COLO668 (cell line): ENCODE data around the gene C9orf50.
"Not testable (repeated sequence)": the region's sequence is repeated elsewhere in the genome, so short reads cannot be mapped to it uniquely, and the experiment has no call there.

ENCODE experiments used
- DNase-seq: peaks from one replicate; lab custom pipeline; 2025; ENCODE audit not compliant: unreplicated experiment; lab: John Stamatoyannopoulos, UW

Gene C9orf50

GRCh38 chr9:129648092-129648763 lies 27.3 kb upstream of the C9orf50 start:
- no peak for DNase-seq

- DNase-seq, result no peak
These were observed 26.7 kb upstream of the C9orf50 start for GRCh38 chr9:129647635-129648034.

DNA sequence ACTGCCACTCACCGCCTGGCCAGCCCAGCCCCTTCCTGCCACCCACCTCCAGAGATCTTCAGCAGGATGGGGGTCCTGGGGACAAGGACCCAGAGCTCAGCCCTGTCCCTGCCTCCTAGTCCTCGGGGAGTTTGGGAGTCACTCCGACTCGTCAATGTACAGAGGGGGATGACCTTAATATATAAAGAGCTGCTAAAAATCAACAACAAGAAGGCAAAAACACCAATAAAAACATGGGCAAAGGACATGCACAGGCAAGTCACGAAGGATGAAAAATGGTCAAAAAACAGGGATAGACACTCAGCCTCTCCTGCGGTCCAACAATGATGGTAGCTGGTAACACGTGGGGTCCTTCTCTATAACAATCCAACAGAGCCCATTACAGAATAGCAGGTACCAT lies 25.8 kb upstream of the C9orf50 start:
- DNase-seq, result no peak

- DNase-seq, result no peak
These were observed 25.4 kb upstream of the C9orf50 start for GRCh38 chr9:129646252-129646651.

DNA sequence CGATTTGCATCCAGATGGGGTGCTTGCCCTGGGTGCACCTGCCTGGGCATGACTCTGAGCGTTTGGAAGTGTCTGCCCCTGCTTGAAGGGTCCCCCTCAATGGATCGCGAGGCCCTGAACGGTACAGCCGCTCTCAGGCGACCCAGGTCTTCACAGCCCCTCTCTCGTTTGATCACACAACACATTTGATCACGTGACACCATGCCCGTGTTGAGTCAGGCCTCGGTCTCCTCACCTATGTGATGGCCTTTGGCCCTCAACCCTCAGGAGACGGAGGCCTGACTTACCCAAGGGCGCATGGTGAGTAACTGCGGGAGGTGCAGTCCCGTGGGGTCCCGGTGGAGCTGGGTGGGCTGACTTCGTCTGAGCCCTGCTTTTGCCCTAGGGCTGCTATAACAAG lies 24.0 kb upstream of the C9orf50 start:
- no peak for DNase-seq

GRCh38 chr9:129644365-129644764 lies 23.5 kb upstream of the C9orf50 start:
- no peak for DNase-seq

DNA sequence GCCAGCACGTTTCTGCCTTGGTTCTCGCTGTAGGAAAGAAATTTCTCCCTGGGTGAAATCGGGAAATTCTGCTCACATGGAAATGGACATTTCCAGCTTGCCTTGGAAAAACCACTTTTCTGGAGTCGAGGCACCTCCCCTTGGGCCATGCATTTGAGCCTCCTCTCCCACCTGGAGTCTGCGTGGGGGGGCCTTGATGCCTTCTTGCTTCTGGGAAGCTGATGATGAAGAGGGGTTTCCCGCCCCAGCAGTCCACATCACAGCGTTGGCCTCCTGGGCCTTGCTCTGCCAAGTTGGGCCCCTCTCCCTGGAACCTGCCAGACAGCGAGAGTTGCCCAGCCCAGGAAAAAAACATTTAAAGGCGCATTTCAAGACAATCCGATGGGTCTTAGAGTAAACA lies 22.8 kb upstream of the C9orf50 start:
- no peak for DNase-seq

DNA sequence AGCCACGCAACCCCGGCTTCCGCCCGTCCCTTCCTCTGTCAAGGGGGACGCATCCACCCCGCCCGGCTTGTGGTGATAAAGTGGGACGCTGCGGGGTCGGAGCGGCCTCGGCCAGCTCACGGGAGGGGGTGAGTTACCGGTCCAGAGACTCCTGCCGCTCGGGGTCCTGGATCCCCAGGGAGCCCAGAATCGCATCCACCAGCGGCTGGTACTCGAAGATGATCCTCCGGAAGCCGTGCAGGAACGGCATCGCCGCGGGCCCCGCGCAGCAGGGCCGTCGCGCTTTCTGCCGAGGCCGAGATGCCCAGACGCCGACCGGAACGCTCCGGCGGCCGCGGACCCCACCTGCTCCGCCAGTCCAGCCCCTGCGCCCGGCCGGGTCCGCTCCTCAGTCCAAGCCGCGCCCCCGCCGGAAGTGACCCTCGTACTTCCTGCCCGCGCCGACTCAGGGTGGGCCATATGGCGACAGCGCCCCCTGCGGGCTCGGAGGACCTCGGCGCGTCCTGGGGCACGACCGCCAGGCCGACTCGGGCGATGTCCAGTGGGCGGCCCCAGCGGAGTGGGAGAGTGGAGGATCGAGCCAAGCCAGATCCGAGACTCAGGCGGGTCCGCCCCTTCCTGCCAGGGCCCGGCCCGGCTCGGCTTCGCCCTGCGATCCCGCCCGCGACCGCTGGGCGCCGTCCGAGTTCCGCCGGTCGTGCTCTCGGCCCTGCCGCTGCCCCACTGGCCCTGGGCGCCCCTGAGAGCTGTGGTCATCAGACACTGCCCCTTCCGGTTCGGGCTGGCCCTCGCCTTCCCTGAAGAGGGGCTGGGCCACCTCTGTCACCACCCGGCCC lies 21.1 kb upstream of the C9orf50 start, which contains the start of gene ASB6:
ASB6 (minus strand) TSS at position 402 of the 836 bp plus-strand sequence; CDS start at position 250, 152 bp downstream.
- peak; percentile 91 for DNase-seq

- peak; percentile 13 for DNase-seq
These were observed 20.2 kb upstream of the C9orf50 start for GRCh38 chr9:129640871-129641749.

- DNase-seq, result peak; percentile 21
These were observed 19.4 kb upstream of the C9orf50 start for GRCh38 chr9:129640086-129640870.

DNA sequence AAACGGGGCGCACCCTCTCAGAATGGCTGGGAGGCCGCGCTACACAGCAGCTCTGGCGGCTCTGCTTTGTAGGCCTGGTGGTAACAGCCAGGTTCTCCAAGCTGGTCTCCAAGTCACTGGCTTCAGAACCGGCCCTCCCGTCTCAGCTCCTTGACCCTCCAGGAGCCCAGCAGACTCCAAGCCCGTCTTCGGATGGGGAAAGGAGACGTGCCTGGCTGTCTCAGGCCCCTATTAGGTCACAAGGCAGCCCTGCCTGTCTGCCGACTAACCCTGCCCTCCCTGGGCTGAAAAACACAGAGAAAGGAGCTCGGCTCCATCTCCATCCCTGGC lies 18.8 kb upstream of the C9orf50 start:
- DNase-seq, result no peak

- DNase-seq, result no peak
These were observed 18.2 kb upstream of the C9orf50 start for GRCh38 chr9:129639034-129639630.

DNA sequence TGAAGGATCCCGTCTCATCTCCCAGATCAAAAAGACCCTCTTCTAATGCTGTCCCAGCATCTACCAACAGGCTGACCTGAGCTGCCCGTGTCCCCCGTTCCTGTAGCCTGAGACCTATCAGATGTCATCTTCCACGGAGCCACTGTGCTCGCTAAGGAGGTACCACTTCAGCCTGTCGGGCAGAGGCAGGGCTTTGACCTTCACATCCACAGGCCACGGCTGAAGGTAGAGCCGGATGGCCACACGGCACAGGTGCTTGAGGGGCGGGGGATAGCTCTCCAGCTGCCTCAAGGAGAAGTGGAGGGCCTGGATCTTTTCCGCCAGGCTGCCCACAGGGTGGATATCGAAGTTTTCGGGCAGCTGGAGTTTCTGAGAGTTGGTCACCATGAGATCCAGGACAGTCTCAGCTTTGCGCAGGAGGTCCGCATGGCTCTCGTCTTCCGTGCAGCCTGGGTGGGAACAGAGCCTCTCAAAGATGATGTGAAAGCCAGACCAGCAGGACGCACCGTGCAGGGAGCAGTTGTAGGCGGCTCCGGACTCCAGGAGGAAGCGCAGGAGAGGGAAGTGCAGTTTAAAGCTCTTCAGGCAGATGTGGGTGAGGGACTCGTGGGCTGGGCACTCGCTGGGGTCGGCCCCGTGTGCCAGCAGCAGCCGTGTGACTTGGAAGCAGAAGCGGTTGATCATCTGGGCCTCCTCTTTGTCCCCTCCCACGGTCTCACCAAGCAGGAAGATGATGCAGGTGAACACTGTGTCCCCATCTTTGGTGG lies 17.0 kb upstream of the C9orf50 start:
- DNase-seq, result no peak

DNA sequence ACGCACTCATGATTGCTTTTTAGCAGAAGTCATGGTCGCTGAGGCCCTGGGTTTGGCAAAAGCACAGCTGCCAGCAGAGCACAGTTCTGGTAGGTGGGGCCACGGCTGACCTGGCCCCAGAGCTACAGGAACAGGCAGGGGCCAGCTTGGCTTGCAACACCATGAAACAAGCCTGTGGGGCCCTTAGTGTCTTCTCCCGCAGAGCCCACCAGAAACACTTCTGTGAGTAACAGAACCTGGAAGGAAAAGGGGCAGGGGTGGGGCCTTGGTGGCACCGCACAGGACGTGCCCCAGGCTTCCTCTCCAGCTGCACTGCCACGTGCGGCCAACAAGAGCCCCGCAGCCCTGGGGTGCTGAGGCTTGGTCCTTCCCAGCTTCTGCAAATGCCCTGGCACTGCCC lies 16.2 kb upstream of the C9orf50 start:
- DNase-seq, result no peak

DNA sequence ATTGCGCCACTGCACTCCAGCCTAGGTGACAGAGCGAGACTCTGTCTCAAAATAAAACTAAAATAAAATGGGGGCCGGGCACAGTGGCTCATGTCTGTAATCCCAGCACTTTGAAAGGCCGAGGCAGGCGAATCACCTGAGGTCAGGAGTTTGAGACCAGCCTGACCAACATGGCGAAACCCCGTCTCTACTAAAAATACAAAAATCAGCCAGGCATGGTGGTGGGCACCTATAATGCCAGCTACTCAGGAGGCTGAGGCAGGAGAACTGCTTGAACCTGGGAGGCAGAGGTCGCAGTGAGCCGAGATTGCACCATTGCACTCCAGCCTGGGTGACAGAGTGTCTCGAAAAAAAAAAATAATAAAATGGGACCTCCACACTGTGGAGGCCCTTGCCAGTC lies 15.4 kb upstream of the C9orf50 start:
- DNase-seq, result not testable (repeated sequence)

- no peak for DNase-seq
These were observed 14.5 kb upstream of the C9orf50 start for GRCh38 chr9:129635099-129636065.

DNA sequence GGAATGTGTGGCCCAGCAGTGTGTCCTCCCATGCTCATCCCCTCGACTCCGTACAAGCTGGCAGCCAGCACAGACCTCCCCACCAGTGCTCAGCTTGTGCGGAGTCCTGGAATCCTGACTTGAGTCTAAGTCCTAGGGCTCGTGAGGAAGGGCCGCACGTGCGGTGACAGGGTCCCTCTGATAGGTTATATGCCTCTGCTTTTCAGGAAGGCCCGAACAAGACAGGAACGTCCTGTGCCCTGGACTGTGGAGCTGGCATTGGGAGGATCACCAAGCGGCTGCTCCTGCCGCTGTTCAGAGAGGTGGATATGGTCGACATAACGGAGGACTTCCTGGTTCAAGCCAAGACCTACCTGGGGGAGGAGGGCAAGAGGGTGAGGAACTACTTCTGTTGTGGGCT lies 12.9 kb upstream of the C9orf50 start:
- DNase-seq, result no peak

GRCh38 chr9:129633207-129633606 lies 12.3 kb upstream of the C9orf50 start:
- no peak for DNase-seq
